ENCODE results near the gene SLCO4A1.

The SLCO4A1 gene

DNA sequence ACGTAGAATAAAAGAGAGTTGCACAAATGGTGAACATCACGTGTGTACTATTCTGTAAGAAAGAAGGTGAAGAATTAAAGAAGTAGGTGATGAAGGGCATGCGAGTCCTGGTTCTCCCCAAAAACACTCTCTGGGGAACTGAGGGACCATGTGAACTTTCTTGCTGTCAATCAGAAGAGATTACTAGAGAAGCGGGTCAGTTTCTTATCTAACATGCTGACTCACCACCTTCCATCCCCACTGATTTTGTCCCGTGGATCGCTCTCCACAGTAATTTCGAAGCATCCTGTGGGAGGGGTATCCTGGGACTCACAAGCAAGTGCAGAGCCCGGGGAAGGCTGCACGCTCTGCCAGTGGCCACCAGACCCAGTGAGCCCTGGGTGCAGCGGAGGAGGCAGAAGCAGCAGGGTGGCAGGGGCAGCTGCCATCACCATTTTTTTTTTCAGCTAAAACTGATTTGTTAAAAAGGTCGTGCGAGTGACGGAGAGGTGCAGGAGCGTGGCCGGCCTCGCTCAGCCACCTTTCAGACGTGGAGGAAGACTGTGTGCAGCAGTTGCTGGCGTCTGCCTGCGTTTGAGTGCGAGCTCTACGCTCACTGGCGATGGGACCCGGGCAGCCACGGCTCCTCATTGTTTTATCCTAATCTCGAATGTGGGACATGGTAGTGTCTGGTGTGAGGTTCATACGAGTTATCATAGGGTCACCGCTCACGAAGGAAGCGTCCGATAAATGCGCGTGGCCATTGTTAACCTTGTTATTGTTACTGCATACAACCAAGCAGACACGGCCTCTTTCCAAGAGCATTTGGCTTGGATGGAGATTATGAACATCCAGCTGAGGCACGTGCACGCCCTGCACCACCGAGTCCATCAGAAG lies 28.0 kb upstream of the SLCO4A1 start:
- H3K4me3 ChIP-seq (ENCODE audit: low read depth, low read length): no peak overlapping the region
- DNase-seq (ENCODE audit: low read depth): no peak
- TF ChIP-seq, protein P1, sequence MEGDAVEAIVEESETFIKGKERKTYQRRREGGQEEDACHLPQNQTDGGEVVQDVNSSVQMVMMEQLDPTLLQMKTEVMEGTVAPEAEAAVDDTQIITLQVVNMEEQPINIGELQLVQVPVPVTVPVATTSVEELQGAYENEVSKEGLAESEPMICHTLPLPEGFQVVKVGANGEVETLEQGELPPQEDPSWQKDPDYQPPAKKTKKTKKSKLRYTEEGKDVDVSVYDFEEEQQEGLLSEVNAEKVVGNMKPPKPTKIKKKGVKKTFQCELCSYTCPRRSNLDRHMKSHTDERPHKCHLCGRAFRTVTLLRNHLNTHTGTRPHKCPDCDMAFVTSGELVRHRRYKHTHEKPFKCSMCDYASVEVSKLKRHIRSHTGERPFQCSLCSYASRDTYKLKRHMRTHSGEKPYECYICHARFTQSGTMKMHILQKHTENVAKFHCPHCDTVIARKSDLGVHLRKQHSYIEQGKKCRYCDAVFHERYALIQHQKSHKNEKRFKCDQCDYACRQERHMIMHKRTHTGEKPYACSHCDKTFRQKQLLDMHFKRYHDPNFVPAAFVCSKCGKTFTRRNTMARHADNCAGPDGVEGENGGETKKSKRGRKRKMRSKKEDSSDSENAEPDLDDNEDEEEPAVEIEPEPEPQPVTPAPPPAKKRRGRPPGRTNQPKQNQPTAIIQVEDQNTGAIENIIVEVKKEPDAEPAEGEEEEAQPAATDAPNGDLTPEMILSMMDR (conservative IDR thresholded peaks at IDR 0.05; ENCODE audit: low read depth, low read length): no peak

DNA sequence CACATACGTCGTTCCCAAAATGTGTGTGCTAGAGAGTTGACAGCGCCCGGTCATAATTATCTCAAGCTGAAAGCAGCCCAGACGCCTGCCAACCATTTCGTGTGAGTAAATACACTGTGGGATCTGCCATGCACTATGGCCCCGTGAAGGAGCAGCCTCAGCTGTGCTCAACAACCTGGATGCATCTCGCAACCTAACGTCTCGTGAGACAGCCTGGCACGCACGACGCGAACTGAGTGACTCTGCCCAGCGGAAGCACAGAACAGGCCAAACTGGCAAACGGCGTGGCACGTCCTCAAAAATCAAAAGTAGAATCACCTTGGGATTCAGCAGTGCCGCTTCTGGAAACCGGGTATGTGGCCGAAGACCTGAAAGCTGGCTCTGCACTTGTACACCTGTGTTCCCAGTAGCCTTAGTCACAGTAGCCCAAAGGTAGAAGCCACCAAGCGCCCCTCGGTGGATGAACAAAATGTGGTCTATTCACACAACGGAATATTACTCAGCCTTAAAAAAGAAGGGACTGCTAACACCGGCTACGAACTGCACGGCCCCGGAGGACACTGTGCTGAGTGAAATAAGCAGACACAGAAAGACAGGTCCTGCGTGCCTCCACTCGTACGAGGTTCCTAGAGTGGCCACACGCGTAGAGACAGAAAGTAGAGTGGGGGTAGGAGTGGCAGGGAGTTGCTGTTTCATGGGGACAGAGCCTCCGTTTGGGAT lies 27.2 kb upstream of the SLCO4A1 start:
- no peak for DNase-seq (ENCODE audit: low read depth)

DNA sequence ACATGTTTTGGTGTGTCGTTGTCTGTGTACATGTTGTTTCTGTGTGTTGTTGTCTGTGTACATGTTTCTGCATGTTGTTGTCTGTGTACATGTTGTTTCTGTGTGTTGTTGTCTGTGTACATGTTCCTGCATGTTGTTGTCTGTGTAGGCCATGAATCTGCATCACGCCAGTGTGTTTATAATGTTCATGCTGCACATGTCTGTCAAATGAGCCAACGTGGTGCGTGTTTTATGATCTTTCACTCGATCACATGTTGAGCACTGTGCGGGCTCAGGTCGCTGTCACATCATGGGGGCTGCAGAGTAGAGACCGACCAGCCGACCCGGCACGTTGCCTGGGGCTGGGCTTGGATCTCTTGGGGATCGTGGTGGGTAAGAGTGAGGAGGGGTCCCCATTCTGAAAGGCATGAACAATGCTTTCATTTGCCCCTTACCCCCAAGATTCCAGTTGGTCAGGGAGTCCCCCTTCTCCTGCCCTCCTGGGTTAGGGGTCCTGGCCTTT lies 26.5 kb upstream of the SLCO4A1 start:
- DNase-seq (ENCODE audit: low read depth): no peak
- no peak overlapping the region for H3K4me3 ChIP-seq (ENCODE audit: low read depth, low read length)
- TF ChIP-seq, protein P1 (conservative IDR thresholded peaks at IDR 0.05; ENCODE audit: low read depth, low read length): no peak

More for the DNA sequence above, 27.2 kb upstream of the SLCO4A1 start:
- TF ChIP-seq, protein P1 (conservative IDR thresholded peaks at IDR 0.05; ENCODE audit: low read depth, low read length): no peak
- H3K4me3 ChIP-seq (ENCODE audit: low read depth, low read length): no peak overlapping the region

DNA sequence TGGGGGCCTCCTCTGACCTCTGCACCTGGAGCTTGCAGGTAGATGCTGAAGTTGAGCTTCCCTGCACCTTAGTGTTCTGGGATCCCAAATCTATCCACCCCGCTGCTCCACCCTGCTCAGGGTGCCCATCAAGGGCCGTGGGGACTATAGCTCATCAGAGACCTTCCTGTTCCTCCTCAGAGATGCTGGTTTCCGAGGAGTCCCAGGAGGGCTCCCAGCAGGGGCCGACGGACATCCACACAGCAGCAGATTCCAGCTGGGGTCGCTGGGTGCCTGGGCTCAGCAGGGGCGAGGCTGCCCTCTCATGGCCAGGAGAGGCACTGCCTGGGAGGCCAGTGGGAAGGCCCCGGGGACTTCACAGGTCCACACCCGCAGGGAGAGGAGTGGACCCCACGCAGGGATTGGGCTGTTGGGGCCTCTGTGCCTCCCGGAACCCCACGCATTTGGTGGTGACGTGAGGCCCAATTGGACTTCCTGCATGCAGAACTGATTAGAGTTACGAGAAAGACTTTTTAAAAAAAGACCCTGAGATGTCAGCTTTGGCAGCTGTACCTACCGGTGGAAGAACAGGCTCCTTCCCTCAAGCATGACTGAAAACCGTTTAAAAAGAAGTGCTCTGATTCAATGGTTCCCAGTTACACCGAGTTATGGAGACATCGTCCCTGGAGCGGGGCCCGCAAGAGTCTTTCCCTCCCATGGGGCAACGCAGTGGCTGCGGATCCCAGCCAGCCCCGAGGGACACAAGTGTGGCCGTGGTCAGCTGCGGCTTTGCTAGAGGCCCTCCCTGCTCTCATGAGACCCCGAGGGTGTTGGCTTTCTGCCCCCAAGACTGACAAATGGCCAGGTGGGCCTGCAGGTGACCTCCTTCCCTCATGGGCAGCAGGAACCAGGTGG lies 25.3 kb upstream of the SLCO4A1 start:
- no peak overlapping the region for H3K4me3 ChIP-seq (ENCODE audit: low read depth, low read length)
- DNase-seq (ENCODE audit: low read depth): peak; percentile 75
- TF ChIP-seq, protein P1 (conservative IDR thresholded peaks at IDR 0.05; ENCODE audit: low read depth, low read length): peak; percentile 96

DNA sequence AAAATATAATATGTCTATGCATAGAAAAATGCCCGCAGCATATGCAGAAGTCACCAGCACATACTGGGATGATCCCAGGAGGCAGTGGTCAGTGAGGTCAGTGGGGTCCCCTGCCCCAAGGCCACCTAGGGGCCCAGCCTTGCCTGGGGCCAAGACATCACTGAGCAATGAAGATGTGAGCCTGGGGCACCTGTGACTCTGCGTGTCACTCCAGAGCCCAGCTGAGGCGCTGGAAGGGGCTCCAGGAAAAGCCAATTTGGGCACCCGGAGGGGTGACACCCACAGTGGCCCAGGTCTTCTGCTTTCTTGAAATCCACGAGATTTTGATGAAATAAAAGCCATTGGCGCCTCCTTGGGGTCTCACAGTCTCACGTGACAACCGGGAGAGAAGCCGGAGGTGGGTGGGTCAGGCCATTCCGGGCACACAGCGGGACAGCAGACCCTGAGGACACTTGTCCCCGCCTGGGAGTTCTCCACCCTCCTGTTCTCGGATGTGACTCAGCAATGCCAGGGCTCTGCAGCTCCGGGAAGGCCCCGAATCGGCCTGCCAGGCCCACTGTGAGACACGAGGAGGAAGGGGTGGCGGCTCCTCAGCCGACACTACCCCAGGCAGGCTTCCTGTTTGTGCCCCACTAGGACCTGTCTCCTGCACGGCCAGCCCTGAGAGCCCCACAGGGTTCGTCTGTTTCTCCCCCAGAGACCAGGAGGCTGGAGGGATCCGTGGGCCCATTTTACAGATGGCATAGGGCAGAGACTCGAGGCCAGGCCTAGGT lies 24.4 kb upstream of the SLCO4A1 start:
- TF ChIP-seq, protein P1 (conservative IDR thresholded peaks at IDR 0.05; ENCODE audit: low read depth, low read length): no peak
- no peak for DNase-seq (ENCODE audit: low read depth)
- H3K4me3 ChIP-seq (ENCODE audit: low read depth, low read length): no peak overlapping the region
